CD4-positive, alpha-beta T cell treated with Interleukin-15 for 4 hours (primary cell): ENCODE measurements around the gene TMEM212.
"Not testable (repeated sequence)": the region's sequence is repeated elsewhere in the genome, so short reads cannot be mapped to it uniquely, and the experiment has no call there.

Experiments
- DNase-seq: peaks from one replicate; pipeline ENCODE4 v3.0.0-alpha.2; 2020; ENCODE audit warnings: low spot score

The TMEM212 gene

DNA sequence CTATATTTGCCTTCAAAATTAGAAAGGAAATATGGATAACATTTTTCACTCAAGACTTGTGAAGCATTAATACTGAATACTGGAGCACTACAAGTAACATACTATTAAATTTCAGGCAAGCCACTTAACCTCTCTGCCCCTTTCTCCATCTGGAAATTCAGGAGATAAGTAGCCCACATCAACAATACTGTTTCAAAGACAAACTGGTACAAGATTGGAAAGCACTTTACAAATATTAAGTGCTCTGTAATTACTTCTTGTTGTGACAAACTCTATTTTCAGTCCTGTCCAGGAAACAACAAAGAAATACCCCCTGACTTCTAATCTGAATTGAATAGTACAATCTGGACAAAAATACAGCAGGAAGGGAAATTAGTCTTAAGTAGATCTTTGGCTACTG lies 49.3 kb downstream of the TMEM212 start:
- DNase-seq: no peak

DNA sequence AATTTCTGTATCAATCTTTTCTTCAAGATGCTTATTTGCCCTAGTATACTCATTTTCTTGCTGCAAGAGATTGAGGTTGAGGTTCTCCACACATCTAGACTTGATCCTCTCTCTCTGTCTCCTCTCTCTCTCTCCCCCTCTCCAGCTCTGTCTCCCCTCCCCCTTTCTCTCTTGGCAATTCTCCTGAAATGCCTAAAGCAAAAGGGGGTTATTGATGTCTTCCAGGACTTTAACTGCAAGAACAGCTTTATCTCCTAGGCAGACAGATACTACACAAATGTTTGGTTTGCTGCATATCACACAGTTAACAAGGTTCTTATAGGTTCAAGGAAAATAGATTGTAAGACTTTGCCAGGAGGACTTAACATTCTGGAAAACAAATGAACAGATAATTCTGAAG lies 52.1 kb downstream of the TMEM212 start:
- no peak for DNase-seq

DNA sequence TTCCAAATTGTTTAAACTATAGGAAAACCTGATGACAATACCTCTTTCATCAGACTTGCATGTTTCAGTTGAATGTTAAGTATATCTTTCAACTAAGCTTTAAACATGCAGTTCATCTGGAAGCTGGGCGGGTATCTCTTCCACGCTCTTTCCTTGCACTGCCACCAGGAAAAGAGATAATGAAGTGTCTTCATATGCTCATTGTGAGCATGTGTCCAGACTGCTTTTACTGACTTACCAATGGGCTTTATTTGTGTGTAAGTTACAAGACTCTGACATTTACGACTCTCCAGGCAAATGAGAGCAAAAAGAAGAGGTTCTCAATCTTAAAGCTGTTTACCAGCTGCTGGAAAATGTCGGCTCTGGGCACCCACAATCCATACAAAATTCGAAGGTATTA lies 52.8 kb downstream of the TMEM212 start:
- DNase-seq: no peak

DNA sequence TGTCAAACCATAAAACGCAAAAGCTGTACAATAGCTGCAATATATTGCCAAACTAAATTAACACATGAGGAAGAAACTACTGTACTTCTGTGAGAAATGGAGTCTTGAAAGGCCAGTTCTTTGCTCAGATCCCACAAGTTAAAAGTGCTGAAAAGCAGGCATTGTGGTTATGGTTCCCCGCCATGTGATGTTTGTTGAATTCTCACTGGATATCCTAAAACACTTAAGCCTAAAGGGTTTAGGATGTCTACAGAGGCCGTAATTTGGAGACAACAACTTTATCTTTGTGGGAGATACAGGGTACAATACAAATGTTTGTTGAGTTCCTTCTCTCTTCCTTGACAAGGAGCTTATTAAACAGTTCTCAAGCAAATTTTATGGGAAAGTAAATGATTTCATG lies 53.2 kb downstream of the TMEM212 start:
- no peak for DNase-seq

DNA sequence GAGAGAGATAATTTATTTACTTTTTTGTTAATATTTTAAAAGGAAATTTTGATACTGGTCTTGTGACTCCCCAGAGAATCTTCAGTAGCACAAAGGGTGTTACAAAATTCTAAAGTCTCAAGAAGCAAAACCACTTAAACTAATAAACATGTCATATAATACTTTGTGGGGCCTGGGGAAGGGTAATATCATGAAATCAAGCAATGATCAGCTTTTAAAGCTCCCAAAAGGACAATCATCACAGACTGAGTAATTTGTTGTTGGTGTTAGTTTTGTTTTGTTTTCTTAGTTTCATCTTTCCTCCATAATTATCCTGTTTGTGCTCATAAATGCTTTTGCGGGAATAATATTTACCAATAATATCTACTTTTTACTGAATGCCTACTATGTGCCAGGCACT lies 55.0 kb downstream of the TMEM212 start:
- no peak for DNase-seq

DNA sequence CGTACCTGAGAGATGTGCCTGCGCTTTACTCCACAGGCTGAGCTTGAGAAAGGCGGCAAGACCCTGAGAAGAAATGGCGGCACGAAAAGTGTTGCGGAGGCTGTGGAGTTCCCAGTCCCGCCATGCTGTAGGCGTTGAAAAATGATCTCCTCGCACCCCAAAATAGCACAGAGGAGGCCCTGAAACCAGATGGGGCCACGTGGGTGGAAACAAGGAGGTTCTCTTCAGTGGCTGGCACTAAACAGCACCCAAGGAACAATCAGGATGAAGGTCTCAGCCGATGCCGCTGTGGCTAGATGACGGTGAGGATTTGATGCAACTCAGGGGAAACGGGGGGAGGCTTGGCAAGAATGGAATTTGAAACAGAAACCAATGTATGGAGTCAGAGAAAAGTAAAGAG lies 57.3 kb downstream of the TMEM212 start:
- DNase-seq: no peak

DNA sequence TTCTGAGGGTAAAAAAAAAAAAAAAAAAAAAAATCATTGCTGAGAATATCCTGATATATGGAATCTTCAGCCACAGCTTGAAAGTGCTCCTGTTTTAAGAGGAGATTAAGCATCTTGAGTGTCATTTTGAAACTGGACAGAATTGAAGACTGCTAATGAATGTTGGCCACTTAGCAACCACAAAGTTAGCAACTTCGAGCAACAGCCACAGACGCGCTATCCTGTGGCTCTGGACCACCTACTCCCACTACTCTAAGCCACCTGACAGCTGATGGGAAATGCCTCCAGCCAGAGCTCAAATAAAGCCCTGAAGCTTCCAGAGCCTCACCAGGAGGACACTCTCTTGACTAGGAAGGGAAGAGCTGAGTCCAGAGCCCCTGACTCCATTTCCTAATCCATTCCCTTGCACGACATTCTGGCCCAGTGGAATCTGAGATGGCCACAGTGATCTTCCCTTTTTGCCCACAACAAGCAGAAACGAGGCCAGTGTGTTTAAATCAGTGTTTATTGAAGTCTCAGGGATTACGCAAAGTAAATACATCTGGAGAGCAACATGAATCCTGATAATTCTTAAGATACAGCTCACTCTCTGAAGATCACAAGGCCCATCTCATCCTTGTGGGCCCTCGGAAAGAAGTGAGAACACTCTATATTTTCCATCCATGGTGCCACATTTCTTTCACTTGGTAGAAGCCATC lies 58.6 kb downstream of the TMEM212 start:
- no peak for DNase-seq

DNA sequence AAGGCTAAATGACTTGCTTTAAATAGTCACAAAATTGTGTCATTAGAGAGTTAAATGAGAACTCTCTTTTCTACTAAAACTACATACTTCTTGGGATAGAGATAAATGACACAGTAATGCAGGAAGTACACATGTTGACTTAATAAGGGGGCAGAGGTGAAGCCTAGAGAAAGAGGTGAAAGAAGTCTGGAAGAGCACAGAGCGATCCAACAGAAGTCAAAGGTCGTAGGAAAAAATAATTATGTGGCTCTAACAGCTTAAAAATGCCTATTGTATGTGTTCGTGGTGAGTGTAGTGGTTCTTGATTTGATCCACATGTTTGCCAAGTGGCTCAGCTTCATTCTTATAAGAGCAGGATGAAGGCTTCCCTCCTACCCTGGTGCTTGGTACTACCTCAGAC lies 61.7 kb downstream of the TMEM212 start:
- no peak for DNase-seq

DNA sequence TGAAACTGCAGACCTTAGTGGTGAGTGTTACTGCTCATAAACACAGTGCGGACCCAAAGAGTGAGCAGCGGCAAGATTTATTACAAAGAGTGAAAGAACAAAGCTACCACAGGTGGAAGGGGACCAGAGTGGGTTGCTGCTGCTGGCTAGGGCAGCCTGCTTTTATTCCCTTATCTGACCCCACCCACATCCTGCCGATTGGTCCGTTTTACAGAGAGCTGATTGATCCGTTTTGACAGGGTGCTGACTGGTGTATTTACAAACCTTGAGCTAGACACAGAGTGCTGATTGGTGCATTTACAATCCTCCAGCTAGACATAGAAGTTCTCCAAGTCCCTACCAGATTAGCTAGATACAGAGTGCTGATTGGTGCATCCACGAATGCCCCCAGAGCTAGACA lies 63.4 kb downstream of the TMEM212 start:
- not testable (repeated sequence) for DNase-seq

DNA sequence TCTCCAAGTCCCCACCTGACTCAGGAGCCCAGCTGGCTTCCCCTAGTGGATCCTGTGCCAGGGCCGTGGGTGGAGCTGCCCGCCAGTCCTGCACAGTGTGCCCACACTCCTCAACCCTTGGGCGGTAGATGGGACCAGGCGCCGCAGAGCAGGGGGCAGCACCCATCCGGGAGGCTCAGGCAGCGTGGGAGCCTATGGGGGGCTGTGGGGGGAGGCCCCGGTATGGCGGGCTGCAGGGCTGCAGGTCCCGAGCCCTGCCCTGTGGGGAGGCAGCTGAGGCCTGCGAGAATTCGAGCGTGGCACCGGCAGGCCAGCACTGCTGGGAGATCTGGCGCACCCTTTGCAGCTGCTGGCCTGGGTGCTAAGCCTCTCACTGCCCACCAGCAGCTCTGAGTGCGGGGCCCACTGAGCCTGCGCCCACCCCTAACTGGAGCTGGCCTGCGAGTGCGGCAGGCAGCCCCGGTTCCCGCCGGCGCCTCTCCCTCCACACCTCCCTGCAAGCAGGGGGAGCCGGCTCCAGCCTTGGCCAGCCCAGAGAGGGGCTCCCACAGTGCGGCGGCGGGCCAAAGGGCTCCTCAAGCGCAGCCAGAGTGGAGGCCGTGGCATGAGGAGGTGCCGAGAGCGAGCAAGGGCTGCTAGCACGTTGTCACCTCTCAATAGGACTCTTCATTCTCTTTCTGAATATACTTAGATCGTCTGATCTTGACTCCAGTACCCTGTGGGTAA lies 64.0 kb downstream of the TMEM212 start:
- no peak for DNase-seq

DNA sequence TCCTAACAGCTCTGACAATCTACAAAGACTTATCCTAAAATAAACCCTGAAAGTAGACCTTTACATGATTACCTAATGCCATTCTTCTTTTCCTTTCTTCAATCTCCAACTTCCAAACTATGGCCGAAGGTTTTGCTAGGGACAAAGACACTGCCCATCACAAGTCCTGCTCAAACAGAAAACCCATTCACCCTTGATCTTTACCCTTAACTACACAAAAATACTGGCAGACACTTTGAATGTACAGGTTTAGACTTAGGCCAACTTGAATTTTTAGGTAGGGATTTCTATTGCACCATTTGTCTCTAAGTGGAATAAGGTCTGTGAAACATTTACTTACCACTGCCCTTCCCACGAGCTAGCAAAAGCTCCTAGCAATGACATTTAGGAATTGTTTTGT lies 64.6 kb downstream of the TMEM212 start:
- no peak for DNase-seq

DNA sequence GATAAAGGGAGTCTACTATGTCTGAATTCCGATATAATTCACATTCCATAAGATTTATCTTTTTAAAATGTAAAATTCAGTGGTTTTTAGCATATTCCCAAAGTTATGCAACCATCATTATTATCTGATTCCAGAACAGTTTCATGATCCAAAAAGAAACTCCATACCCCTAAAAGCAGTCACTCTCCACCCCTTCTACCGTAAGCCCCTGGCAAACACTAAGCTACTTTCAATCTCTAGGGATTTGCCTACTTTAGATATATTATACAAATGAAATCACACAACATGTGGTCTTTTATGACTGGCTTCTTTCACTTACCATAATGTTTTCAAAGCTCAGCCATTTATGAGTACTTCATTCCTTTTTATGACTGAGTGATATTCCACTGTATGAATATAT lies 65.6 kb downstream of the TMEM212 start:
- no peak for DNase-seq
